ENCODE results near the gene ITIH5.

Gene ITIH5

DNA sequence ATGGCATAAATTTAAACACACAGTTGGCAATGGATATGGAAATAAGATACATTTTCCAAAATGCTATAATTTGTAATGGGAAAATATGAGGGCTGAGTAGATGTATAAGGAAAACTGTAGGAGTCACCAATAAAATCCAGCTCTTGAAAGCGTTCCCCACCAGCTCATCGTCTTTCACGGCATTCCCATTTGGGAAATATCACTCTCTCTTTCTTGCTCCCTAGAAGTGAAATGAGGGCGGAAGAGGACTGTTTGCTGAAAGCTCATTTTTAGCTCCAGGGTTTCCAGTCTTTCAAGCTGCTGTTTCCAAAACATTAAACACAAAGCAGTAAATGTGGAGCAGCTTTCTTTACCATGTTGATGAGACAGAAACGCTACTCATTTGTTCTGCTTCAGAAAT is 151.3 kb downstream of the ITIH5 start:
- no peak for DNase-seq

DNA sequence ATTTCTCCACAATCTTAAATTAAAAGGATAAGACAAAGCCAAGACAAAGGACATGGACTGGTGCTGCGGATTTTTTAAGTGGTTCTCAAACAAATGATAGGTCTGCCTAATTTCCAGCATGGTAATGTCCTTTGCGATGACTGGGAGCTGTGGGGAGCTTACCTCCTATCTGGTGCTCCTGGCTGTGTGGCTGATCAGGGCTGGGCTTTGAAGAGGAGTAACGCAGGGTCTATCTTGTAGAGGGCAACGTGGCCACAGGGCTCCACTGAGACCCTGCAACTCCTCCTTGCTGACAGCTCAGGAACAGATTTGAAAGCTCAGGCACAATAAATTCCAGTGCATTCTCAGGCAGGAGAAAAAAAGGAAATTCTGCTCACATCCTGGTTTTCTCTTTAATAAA is 152.8 kb downstream of the ITIH5 start:
- DNase-seq: no peak

DNA sequence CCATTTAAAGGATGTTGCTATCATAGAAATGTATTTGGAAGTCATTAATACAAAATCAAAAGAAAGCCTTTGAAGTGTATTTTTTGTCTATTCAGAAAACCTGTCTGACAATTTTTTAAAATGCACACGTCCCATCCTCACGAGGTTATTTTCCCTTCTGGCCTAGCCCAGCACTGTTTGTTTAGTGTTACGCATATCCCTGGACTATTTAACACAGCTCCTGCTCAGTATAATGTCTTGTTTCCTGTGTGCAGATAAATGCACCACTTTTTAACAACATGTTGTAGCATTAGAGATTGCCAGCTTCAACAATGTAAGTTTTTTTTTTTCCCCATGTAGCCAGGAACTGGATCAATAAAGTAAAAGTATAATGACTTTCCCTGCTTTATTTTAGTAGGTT is 153.3 kb downstream of the ITIH5 start:
- no peak for DNase-seq

DNA sequence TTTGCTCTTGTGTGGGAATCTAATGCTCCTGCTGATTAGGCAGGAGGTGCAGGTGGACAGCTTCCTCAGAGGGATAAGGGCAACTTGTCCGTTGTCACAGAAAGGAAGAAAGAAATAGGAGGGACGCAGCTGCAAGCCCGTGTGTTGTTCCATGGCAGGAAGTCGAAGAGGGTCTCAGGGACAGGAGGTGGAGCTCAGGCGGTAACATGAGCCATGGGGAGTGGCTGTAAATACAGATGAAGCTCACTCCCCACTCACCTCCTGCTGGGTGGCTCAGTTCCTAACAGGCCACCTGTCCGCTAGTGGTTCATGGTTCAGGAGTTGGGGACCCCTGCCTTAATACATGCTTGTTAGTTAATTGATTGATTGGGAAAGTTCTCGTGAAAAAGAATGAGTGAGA is 154.3 kb downstream of the ITIH5 start:
- no peak for DNase-seq

DNA sequence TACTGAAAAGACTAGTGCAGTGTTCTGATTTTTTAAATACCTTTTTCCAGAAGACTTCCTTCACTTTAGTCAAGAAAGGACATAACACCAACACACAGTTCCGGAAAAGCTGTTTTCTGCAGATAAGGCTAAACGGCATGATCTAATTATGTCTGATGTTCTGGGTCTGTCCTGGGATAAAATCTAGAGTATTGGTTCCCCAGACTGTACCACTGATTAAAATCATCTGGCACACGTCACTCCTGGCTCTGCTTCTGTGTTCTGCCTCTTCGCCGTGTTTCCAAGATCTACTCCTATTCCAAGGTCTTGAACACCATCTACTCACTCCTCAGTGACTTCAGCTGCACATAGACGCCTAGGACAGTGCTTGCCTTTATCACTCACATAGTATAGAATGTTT is 155.2 kb downstream of the ITIH5 start:
- DNase-seq: no peak
